WERI-Rb-1 (cell line): ENCODE data around the gene TPSG1.
"Not testable (repeated sequence)": the region's sequence is repeated elsewhere in the genome, so short reads cannot be mapped to it uniquely, and the experiment has no call there.

ENCODE experiments used
- DNase-seq: peaks from one replicate; pipeline ENCODE4 v3.0.0-alpha.2; 2020
- H3K27ac ChIP-seq: fragments of 250-450 bp; sonication (Bioruptor Pico); 2 replicates; pipeline ENCODE4 v1.5.1; 2020; ENCODE audit warnings: mild to moderate bottlenecking, moderate library complexity
- H3K27me3 ChIP-seq: fragments of 250-450 bp; sonication (Bioruptor Pico); 2 replicates; pipeline ENCODE4 v1.5.1; 2021; ENCODE audit warnings: mild to moderate bottlenecking, low read depth, moderate library complexity; ENCODE audit not compliant: insufficient read depth, severe bottlenecking
- H3K36me3 ChIP-seq: fragments of 250-450 bp; sonication (Bioruptor Pico); 2 replicates; pipeline ENCODE4 v1.5.1; 2020; ENCODE audit warnings: mild to moderate bottlenecking, moderate library complexity
- H3K4me3 ChIP-seq: 2 replicates; pipeline ENCODE4 v1.5.1; 2011; ENCODE audit warnings: low read depth, mild to moderate bottlenecking, control low read depth, low read length
- H3K9me3 ChIP-seq: fragments of 250-450 bp; sonication (Bioruptor Pico); 2 replicates; pipeline ENCODE4 v1.5.1; 2021; ENCODE audit warnings: mild to moderate bottlenecking, moderate library complexity; ENCODE audit not compliant: severe bottlenecking
- CTCF ChIP-seq: IDR thresholded peaks from 2 replicates; pipeline ENCODE4 v1.5.1; 2011; ENCODE audit warnings: low read depth, mild to moderate bottlenecking, control low read depth, inconsistent platforms, low read length

TPSG1 gene

GRCh38 chr16:1188432-1189189 is 36.5 kb downstream of the TPSG1 start:
- DNase-seq = no peak

GRCh38 chr16:1185460-1186207 is 39.4 kb downstream of the TPSG1 start:
- H3K27ac ChIP-seq, DNase-seq, H3K27me3 ChIP-seq, H3K4me3 ChIP-seq, H3K9me3 ChIP-seq: not testable (repeated sequence)
- peaks cover 31% of the 10 kb centered on the region for H3K36me3 ChIP-seq

More at GRCh38 chr16:1188432-1189189, 36.5 kb downstream of the TPSG1 start:
- Histone ChIP-seq H3K9me3 (no peaks in the 10 kb centered on the region), H3K36me3 (peaks cover 28% of the 10 kb centered on the region), H3K27me3 (no peaks in the 10 kb centered on the region), H3K27ac (0 out of 2 replicates have a peak overlapping the region, but pooled peaks have one; percentile 18), H3K4me3 (no peak overlapping the region)
- TF ChIP-seq CTCF = no peak

- no peak for DNase-seq
- TF ChIP-seq CTCF = no peak
- Histone ChIP-seq H3K9me3 (no peaks in the 10 kb centered on the region), H3K27ac (no peak overlapping the region), H3K4me3 (no peak overlapping the region), H3K27me3 (no peaks in the 10 kb centered on the region), H3K36me3 (peaks cover 31% of the 10 kb centered on the region)
Measured at GRCh38 chr16:1184980-1185379, 40.1 kb downstream of the TPSG1 start.

- Histone ChIP-seq H3K9me3 (no peaks in the 10 kb centered on the region), H3K36me3 (peaks cover 31% of the 10 kb centered on the region), H3K27ac (no peak overlapping the region; the same call in 1 of the 2 replicates), H3K4me3 (no peak overlapping the region), H3K27me3 (no peaks in the 10 kb centered on the region)
- DNase-seq = no peak
- TF ChIP-seq CTCF = 0 out of 2 replicates have a peak, but pooled peaks have one; percentile 16
Measured at GRCh38 chr16:1184156-1184868, 40.8 kb downstream of the TPSG1 start.

GRCh38 chr16:1182950-1183907 is 41.8 kb downstream of the TPSG1 start:
- peak overlapping the region; percentile 64 for H3K27ac ChIP-seq
- H3K36me3 ChIP-seq = peaks cover 31% of the 10 kb centered on the region
- H3K9me3 ChIP-seq = no peaks in the 10 kb centered on the region
- H3K4me3 ChIP-seq = no peak overlapping the region
- no peaks in the 10 kb centered on the region for H3K27me3 ChIP-seq
- no peak for TF ChIP-seq CTCF
- DNase-seq = peak; percentile 82
